AG10803 (cell line): ENCODE measurements around the gene RASA1.

Experiments
- DNase-seq: peaks from one replicate; pipeline ENCODE4 v3.0.0; 2010; ENCODE audit warnings: low read depth
- H3K4me3 ChIP-seq: 2 replicates; pipeline ENCODE4 v1.5.1; 2011; ENCODE audit warnings: mild to moderate bottlenecking, low read length, control low read depth
- CTCF ChIP-seq: conservative IDR thresholded peaks from 2 replicates; pipeline ENCODE4 v1.5.1; 2011; ENCODE audit warnings: mild to moderate bottlenecking, low read length, control low read depth, inconsistent platforms

RASA1 gene

GRCh38 chr5:87307796-87308423, 40.2 kb downstream of the RASA1 start:
- no peak overlapping the region for H3K4me3 ChIP-seq
- no peak for DNase-seq
- no peak for TF ChIP-seq CTCF

- H3K4me3 ChIP-seq = no peak overlapping the region
- TF ChIP-seq CTCF = no peak
- DNase-seq = peak; percentile 9
Measured at GRCh38 chr5:87311405-87312279, 44.0 kb downstream of the RASA1 start.

GRCh38 chr5:87313216-87313615, 45.5 kb downstream of the RASA1 start:
- H3K4me3 ChIP-seq = no peak overlapping the region
- no peak for TF ChIP-seq CTCF
- DNase-seq = no peak

- H3K4me3 ChIP-seq = no peak overlapping the region
- TF ChIP-seq CTCF = no peak
- no peak for DNase-seq
Measured at GRCh38 chr5:87319469-87319868, 51.8 kb downstream of the RASA1 start.

GRCh38 chr5:87321605-87322004, 53.9 kb downstream of the RASA1 start:
- no peak for DNase-seq
- no peak for TF ChIP-seq CTCF
- H3K4me3 ChIP-seq = no peak overlapping the region

- H3K4me3 ChIP-seq = no peak overlapping the region
- no peak for TF ChIP-seq CTCF
- no peak for DNase-seq
Measured at GRCh38 chr5:87322381-87322780, 54.7 kb downstream of the RASA1 start.

GRCh38 chr5:87327998-87328397, 60.3 kb downstream of the RASA1 start:
- no peak for TF ChIP-seq CTCF
- no peak for DNase-seq
- no peak overlapping the region for H3K4me3 ChIP-seq
